ENCODE results near the gene PSMC3. TPM values are rescaled to one million over a fixed set of nuclear protein-coding genes. Genes with fewer than 3 reads are reported as not detected.

Gene PSMC3
- total and polyA plus RNA-seq, 9 of the 15 experiments (the other 6 are each of a cell fraction or from before 2014, with no cell fraction given) = 44.3 to 324 (median 240) TPM

- peak overlapping the region; percentile 19; the same call in 1 of the 2 replicates for H3K4me2 ChIP-seq (ENCODE audit: insufficient read depth, low read length)
- intact Hi-C loops (cut with micrococcal nuclease) = no loop called here
- no peaks in the 10 kb centered on the region for H3K9me1 ChIP-seq (ENCODE audit: control insufficient read depth, insufficient read depth, low read length)
- ATAC-seq (peak; percentile 72), FAIRE-seq (peak; percentile 52), DNase-seq (ENCODE audit: extremely low read depth in 1 of 4, low spot score in 3 of 4) (peak; percentile 54 to 70 (median 62))
- H3K9ac ChIP-seq (ENCODE audit: insufficient read depth in 1 of 2, low read depth in 2 of 2, low read length in 2 of 2) = peak overlapping the region; percentile 64 to 86
- peaks cover 37 to 71% of the 10 kb centered on the region in 2 experiments for H3K4me1 ChIP-seq (replicated peaks in 1 of 2; ENCODE audit: control insufficient read depth in 2 of 2, insufficient read depth in 2 of 2, low read length in 2 of 2)
- no peaks in the 10 kb centered on the region for H4K20me1 ChIP-seq (replicated peaks; ENCODE audit: control insufficient read depth, insufficient read depth, low read length)
- H3K9me3 ChIP-seq (replicated peaks; ENCODE audit: control insufficient read depth, insufficient read depth, low read depth, low read length) = no peaks in the 10 kb centered on the region
- WGBS (ENCODE audit: insufficient coverage, low coverage, missing lambda C conversion rate) = 38% methylated on average over 14 of the region's 20 CpGs
- H3K79me2 ChIP-seq (ENCODE audit: control insufficient read depth, insufficient read depth, low read length) = no peaks in the 10 kb centered on the region
- CTCF ChIA-PET (ENCODE audit: low intra/inter-chr PET ratio) = no interaction called here
- H3K36me3 ChIP-seq (ENCODE audit: control insufficient read depth, insufficient read depth, low read length) = no peaks in the 10 kb centered on the region
- POLR2A ChIA-PET = interaction anchor here (0.6 to 1.7 kb wide), 6 partner anchors 10 to 446 kb away, joined by 3 to 6 read pairs (median 4); no protein-coding TSS in a partner anchor
- H3K4me3 ChIP-seq = no peak overlapping the region
- in situ Hi-C loops (cut with MboI) = no loop called here
- H3K27me3 ChIP-seq (ENCODE audit: control insufficient read depth in 2 of 2, insufficient read depth in 2 of 2, low read length in 2 of 2) = no peaks in the 10 kb centered on the region
- H3K27ac ChIP-seq (ENCODE audit: extremely low read depth, low read depth, low read length) = peak overlapping the region; percentile 87
- H2AFZ ChIP-seq (ENCODE audit: low read depth, low read length) = peak overlapping the region; percentile 86
- BruUV-seq (replicated peaks) = no TSS peak
- TF ChIP-seq PHB (CRISPR knock-in tag; IDR thresholded peaks at IDR 0.05) (no peak), GTF3C2 (IDR thresholded peaks at IDR 0.05; ENCODE audit: borderline replicate concordance, extremely low read depth, insufficient read length) (no peak), ZNF518B (CRISPR knock-in tag; IDR thresholded peaks at IDR 0.05) (no peak), CEBPG (CRISPR knock-in tag; IDR thresholded peaks at IDR 0.05) (no peak), CEBPG (tag; conservative IDR thresholded peaks at IDR 0.05 in 1 of 2, IDR thresholded peaks at IDR 0.05 in 1 of 2) (no peak), ZNF444 (CRISPR knock-in tag; IDR thresholded peaks at IDR 0.05) (no peak), U2AF2 (optimal IDR thresholded peaks at IDR 0.05; ENCODE audit: low read depth, low read length) (no peak), ZNF184 (CRISPR knock-in tag; IDR thresholded peaks at IDR 0.05) (no peak), NFATC3 (IDR thresholded peaks at IDR 0.05) (no peak), SLC30A9 (CRISPR knock-in tag; IDR thresholded peaks at IDR 0.05) (no peak), THAP7 (CRISPR knock-in tag; IDR thresholded peaks at IDR 0.05) (no peak), FOXM1 (IDR thresholded peaks at IDR 0.05; ENCODE audit: low read depth) (no peak), FOXM1 (CRISPR knock-in tag; IDR thresholded peaks at IDR 0.05; ENCODE audit: low read depth) (no peak), MTA1 (IDR thresholded peaks at IDR 0.05; ENCODE audit: borderline replicate concordance) (no peak), SRSF3 (IDR thresholded peaks at IDR 0.05; ENCODE audit: insufficient read depth, low read length) (no peak), NBN (IDR thresholded peaks at IDR 0.05; ENCODE audit: low read depth) (no peak)
Measured at GRCh38 chr11:47393163-47394049, 32.8 kb downstream of the PSMC3 start.
